ENCODE results near the gene FER. TPM values are rescaled to one million over a fixed set of nuclear protein-coding genes. Genes with fewer than 3 reads are reported as not detected.
A peak's percentile ranks its signal among the peaks of the same experiment; 100 is the strongest.

The FER gene
- total RNA-seq, 1 donor from 2014 or later = 35.3 TPM

DNA sequence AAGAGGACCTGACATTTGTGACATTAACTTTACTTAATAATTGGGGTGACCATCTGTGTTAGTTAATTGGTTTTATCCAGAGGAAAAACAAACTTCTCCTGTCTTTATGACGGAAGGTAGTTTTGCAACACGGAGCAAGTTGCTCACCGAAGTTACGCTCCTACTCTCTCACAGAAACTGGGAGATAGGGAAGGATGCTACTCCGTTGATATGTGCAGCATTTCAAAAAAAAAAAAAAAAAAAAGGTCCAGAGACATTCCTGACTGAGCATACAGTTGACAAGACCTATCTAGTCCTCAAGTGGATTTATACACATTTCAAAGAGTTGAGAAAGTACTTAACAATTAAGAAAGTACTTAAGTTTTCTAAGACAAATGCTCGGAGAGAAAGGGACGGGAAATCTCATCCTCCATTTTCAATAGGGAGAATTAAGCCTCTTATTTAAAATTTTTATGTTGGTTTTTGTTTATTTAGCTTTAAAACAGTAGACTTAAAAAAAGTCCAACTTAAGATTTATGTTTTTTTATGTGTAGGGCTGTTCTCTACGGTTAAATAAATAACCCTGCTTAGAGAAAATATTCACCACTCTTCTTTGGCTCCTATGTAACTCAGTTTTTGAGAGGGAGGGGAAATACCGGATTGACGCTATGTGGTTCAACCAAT is 455 bp upstream of the FER start:
- peak overlapping the region; percentile 89 for H3K4me3 ChIP-seq
- intact Hi-C loops (cut with DNase I) = no loop called here
- no peaks in the 10 kb centered on the region for H3K27me3 ChIP-seq (ENCODE audit: low read depth)
- DNase-seq = no peak
- peak overlapping the region; percentile 98 for H3K27ac ChIP-seq
- no peaks in the 10 kb centered on the region for H3K9me3 ChIP-seq
- no peaks in the 10 kb centered on the region for H3K36me3 ChIP-seq
- peaks cover 16% of the 10 kb centered on the region for H3K4me1 ChIP-seq
- no peak for ATAC-seq
- TF ChIP-seq, protein P1, sequence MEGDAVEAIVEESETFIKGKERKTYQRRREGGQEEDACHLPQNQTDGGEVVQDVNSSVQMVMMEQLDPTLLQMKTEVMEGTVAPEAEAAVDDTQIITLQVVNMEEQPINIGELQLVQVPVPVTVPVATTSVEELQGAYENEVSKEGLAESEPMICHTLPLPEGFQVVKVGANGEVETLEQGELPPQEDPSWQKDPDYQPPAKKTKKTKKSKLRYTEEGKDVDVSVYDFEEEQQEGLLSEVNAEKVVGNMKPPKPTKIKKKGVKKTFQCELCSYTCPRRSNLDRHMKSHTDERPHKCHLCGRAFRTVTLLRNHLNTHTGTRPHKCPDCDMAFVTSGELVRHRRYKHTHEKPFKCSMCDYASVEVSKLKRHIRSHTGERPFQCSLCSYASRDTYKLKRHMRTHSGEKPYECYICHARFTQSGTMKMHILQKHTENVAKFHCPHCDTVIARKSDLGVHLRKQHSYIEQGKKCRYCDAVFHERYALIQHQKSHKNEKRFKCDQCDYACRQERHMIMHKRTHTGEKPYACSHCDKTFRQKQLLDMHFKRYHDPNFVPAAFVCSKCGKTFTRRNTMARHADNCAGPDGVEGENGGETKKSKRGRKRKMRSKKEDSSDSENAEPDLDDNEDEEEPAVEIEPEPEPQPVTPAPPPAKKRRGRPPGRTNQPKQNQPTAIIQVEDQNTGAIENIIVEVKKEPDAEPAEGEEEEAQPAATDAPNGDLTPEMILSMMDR (IDR thresholded peaks at IDR 0.05) = no peak

DNA sequence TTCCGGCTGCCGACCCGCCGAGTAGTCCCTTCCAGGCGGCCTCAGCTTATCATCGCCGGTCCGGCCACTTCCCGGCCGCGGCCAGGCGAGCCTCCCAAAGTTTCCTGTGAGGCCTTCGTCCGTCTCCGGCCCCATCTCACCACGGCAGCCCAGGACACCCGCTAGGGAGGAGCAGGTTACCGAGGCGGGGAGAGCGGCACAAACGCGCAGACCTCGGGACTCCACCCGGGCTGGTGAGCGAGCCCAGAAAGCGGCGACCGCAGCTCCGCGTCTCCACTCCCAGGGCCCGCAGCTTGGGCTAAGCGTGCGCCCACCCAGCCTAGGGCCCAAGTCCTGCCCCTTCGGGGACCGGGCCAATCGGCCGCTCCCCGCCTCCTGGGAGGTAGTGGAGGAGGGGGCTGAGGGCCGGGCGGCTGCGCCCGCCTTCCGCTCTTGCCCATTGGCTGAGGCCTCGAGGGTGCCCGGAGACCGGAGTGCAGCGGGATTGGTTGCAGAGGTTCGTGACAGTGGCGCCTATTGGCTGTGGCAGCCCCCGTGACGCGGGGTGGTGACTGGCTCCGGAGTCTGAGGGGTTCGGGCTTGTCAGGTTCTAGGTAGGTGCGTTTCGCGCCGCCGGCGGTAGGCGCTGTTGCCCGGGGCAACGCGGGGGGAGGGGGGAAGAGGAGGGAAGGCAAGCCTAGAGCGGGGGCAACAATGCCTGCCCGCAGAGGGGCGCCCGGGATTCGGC is 867 bp downstream of the FER start:
- intact Hi-C loops (cut with DNase I) = no loop called here
- Histone ChIP-seq H3K9me3 (no peaks in the 10 kb centered on the region), H3K4me3 (peak overlapping the region; percentile 89), H3K36me3 (no peaks in the 10 kb centered on the region), H3K4me1 (peaks cover 16% of the 10 kb centered on the region), H3K27ac (peak overlapping the region; percentile 98), H3K27me3 (ENCODE audit: low read depth) (no peaks in the 10 kb centered on the region)
- ATAC-seq (peak; percentile 97 to 99), DNase-seq (peak; percentile 99)
- TF ChIP-seq, protein P1 (IDR thresholded peaks at IDR 0.05) = peak; percentile 20

DNA sequence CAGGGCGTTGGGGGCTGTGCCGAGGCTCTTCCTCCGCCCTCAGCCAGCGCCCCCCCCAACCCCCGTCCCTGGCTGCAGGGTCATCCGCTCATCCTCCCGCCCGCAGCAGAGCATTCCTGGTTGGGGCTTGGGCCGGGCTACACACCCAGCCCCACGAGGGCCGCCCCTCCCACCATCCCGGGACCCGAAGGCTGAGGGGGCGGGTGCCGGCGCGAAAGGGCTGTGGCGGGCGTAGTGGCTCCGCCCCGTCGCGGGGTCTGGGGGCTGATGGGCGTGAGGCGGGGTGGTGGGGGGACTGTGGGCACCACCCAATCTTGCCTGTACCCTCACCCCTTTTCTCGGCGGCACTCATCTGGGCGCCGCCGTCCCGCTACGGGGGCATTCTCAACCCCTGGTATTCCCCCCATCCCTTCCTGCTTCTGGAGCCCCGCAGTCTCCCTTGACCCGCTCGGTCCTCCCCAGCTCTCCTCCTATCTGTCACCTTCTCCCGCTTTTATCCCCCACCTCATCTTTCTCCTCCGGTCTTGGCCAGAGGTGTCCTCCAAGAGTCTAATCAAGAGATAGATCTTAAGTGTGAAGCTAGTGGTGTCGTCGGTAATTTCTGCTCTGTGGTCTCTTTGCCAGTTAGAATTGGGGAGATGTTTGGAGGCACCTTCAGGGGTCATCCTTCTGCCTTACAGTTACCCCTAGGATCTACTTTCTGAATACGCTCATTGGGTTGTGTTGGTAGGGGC is 1.6 kb downstream of the FER start:
- Histone ChIP-seq H3K27ac (peak overlapping the region; percentile 98), H3K36me3 (no peaks in the 10 kb centered on the region), H3K4me3 (peak overlapping the region; percentile 89), H3K9me3 (no peaks in the 10 kb centered on the region), H3K4me1 (peaks cover 16% of the 10 kb centered on the region), H3K27me3 (ENCODE audit: low read depth) (no peaks in the 10 kb centered on the region)
- TF ChIP-seq, protein P1 (IDR thresholded peaks at IDR 0.05) = no peak
- ATAC-seq (peak; percentile 55 to 74), DNase-seq (no peak)
- intact Hi-C loops (cut with DNase I) = no loop called here

DNA sequence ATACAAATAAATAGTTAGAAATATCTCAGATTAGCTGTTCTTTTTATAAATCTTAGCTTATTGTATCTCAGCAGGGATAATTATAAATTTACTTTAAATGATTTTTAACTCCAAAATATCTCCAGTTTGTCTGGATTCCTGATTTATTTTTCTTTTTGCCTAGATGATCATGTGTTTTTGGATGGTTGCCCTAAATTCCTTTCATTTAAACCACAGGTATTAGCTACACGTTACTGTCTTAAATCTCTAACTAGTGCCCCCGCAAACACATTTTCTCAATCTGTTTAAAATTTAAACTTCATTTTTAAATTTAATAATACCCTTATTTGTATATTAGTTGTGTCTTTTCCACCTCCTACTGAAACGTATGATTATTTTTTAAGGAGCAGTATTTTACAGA is 5.6 kb downstream of the FER start:
- Histone ChIP-seq H3K4me3 (no peak overlapping the region), H3K36me3 (no peaks in the 10 kb centered on the region), H3K4me1 (peaks cover 6% of the 10 kb centered on the region), H3K27ac (no peak overlapping the region), H3K9me3 (no peaks in the 10 kb centered on the region), H3K27me3 (ENCODE audit: low read depth) (no peaks in the 10 kb centered on the region)
- TF ChIP-seq, protein P1 (IDR thresholded peaks at IDR 0.05) = no peak
- DNase-seq = no peak
- intact Hi-C loops (cut with DNase I) = no loop called here
- ATAC-seq = no peak

DNA sequence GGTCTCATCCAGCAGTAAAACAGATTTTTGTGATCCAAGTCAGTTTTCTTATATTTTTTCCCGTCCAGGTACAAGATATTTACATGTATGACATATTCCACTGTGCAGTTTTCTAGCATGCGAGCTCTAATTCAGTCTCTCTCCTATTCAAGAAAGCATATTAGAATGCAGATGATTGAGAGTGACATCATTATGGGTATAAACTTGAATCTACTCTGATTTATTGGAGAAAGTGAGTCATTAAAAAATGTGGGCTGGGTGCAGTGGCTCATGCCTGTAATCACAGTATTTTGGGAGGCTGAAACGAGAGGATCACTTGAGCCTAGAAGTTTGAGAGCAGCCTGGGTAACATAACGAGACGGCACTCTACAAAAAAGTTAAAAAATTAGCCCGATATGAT is 6.2 kb downstream of the FER start:
- Histone ChIP-seq H3K27me3 (ENCODE audit: low read depth) (no peaks in the 10 kb centered on the region), H3K4me3 (no peak overlapping the region), H3K27ac (no peak overlapping the region), H3K36me3 (no peaks in the 10 kb centered on the region), H3K9me3 (no peaks in the 10 kb centered on the region), H3K4me1 (peaks cover 6% of the 10 kb centered on the region)
- intact Hi-C loops (cut with DNase I) = no loop called here
- DNase-seq = no peak
- no peak for ATAC-seq
- TF ChIP-seq, protein P1 (IDR thresholded peaks at IDR 0.05) = no peak

All from lower lobe of right lung (tissue), 2 donors.